Measurements from ENCODE around the gene RSRC1. TPM values are rescaled to one million over a fixed set of nuclear protein-coding genes. Genes with fewer than 3 reads are reported as not detected.

RSRC1 gene
- total RNA-seq, 4 donors from 2014 or later = 22.5 to 41.4 (median 32.9) TPM

DNA sequence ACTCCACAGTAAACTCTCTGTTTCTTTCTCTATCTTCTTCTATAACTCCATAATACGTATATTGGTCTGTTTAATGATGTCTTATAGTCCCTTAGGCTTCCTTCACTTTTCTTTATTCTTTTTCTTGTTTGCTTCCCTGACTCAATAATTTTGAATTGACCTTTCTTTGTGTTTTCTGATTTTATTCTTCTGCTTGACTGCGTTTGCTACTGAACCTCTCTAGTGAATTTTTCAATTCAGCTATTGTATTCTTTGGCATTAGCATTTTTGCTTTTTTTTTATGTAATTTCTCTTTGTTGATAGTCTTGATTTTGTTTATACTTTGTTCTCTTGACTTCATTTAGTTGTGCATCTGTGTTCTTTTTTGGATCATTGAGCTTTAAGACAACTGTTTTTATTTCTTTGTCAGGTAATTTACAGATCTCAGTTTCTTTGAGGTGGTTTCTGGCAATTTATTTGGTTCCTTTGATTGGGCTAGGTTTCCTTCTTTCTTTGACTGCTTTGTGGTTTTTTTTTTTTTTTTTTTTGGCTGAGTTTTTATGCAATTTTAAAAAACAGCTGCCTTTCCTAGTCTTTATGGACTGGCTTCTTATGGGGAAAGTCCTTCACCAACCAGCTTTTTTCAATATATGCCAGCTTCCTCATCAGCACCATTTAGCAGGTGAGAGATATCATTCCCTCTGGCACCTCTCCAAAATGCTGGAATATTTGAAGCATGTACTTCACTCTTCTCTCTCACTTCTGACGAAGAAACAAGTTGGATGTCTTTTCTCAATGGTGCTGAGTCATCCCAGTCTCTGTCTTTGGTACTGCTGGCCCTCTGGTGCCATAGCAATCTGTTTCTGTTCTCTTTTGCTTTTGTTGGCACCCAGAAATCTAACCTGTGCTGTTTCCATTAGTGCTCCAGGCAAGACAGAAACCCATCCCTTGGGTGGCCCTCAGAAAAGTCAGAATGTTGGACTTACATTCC is 17.6 kb downstream of the RSRC1 start:
- 74 to 76% methylated on average over 3 of the region's 3 CpGs for WGBS, 2 donors
- Histone ChIP-seq H3K36me3 (peaks cover 0 to 91% (median 19%) of the 10 kb centered on the region in 3 donors), H3K4me3 (no peak overlapping the region), H3K27ac (no peak overlapping the region), H3K4me1 (no peaks in the 10 kb centered on the region), H3K27me3 (no peaks in the 10 kb centered on the region), H3K9me3 (peaks cover 0 to 25% (median 0%) of the 10 kb centered on the region in 3 donors)
- TF ChIP-seq POLR2A (IDR thresholded peaks at IDR 0.05) = no peak
- TF ChIP-seq, protein P1, sequence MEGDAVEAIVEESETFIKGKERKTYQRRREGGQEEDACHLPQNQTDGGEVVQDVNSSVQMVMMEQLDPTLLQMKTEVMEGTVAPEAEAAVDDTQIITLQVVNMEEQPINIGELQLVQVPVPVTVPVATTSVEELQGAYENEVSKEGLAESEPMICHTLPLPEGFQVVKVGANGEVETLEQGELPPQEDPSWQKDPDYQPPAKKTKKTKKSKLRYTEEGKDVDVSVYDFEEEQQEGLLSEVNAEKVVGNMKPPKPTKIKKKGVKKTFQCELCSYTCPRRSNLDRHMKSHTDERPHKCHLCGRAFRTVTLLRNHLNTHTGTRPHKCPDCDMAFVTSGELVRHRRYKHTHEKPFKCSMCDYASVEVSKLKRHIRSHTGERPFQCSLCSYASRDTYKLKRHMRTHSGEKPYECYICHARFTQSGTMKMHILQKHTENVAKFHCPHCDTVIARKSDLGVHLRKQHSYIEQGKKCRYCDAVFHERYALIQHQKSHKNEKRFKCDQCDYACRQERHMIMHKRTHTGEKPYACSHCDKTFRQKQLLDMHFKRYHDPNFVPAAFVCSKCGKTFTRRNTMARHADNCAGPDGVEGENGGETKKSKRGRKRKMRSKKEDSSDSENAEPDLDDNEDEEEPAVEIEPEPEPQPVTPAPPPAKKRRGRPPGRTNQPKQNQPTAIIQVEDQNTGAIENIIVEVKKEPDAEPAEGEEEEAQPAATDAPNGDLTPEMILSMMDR (IDR thresholded peaks at IDR 0.05) = no peak
- DNase-seq = no peak
- intact Hi-C loops (cut with DNase I) = no loop called here

DNA sequence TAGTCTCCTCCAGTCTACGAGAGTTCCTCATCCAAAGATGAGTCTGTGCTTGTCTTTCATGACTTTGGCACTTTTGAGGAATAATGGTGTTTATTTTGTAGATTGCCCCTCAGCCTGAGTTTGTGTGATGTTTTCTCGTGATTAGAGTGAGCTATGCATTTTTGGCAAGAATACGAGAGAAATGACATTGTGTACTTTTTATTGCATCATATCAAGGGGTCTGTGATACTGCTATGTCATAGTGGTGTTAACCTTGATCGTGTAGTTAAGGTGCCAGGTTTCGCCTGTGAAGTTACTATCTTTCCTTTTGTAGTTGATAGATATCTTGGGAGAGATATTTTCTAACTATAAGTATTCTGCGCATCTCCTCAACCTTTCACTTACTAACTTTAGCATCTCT is 18.9 kb downstream of the RSRC1 start:
- intact Hi-C loops (cut with DNase I) = no loop called here
- Histone ChIP-seq H3K36me3 (peaks cover 0 to 79% (median 14%) of the 10 kb centered on the region in 3 donors), H3K4me3 (no peak overlapping the region), H3K9me3 (peaks cover 0 to 22% (median 0%) of the 10 kb centered on the region in 3 donors), H3K4me1 (no peaks in the 10 kb centered on the region), H3K27ac (no peak overlapping the region), H3K27me3 (no peaks in the 10 kb centered on the region)
- 74 to 76% methylated on average over 6 of the region's 6 CpGs for WGBS, 2 donors
- TF ChIP-seq POLR2A (IDR thresholded peaks at IDR 0.05) = no peak
- TF ChIP-seq, protein P1 (IDR thresholded peaks at IDR 0.05) = no peak
- DNase-seq = no peak

DNA sequence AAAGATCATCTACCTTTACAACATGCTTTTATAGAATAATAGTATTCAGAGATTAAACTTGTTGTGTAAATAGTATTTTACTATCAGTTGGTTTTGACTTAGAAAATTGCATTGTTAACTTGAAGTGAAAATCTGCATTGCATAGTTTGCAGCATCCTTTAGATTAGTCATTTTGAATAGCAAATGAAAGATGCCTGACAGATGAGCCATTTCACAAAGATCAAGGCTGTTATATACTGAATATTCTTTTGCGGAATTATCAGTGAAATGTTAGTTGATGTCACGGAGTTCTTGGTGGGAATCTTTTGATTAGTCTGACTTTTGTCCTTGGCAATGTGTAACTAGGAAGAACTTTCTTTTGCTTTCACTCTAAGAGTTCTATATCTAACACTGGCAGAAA is 24.5 kb downstream of the RSRC1 start:
- no peaks in the 10 kb centered on the region for H3K9me3 ChIP-seq
- peaks cover 0 to 46% (median 4%) of the 10 kb centered on the region in 3 donors for H3K36me3 ChIP-seq
- H3K27ac ChIP-seq = no peak overlapping the region
- no peak for DNase-seq
- 96 to 97% methylated on average over 2 of the region's 2 CpGs for whole genome bisulfite sequencing, 2 donors
- intact Hi-C loops (cut with DNase I) = no loop called here
- TF ChIP-seq, protein P1 (IDR thresholded peaks at IDR 0.05) = no peak
- TF ChIP-seq POLR2A (IDR thresholded peaks at IDR 0.05) = no peak
- H3K4me3 ChIP-seq = no peak overlapping the region
- no peaks in the 10 kb centered on the region for H3K4me1 ChIP-seq
- H3K27me3 ChIP-seq = no peaks in the 10 kb centered on the region

DNA sequence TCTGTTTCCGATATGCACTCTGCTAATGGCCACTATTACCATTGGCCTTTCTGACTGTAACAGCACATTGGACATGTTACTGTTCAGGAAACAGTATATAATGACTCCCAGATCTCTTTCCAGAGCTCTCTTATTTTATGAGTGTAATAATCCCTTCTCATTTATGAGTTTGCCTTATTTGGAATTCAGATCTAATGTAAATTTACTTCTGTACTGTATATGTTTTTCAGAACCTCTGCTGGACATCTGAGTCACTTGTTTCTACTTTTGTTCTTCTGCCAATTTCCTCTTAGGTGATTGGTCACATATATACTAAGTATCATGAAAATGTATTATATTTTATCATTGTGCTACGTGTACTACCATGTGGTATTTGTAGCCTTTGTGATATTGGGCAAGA is 30.5 kb downstream of the RSRC1 start:
- H3K27me3 ChIP-seq = no peaks in the 10 kb centered on the region
- H3K4me1 ChIP-seq = no peaks in the 10 kb centered on the region
- H3K4me3 ChIP-seq = no peak overlapping the region
- H3K9me3 ChIP-seq = no peaks in the 10 kb centered on the region
- WGBS, 2 donors = 82 to 90% methylated on average over 2 of the region's 2 CpGs
- no peak for DNase-seq
- intact Hi-C loops (cut with DNase I) = no loop called here
- TF ChIP-seq, protein P1 (IDR thresholded peaks at IDR 0.05) = no peak
- TF ChIP-seq POLR2A (IDR thresholded peaks at IDR 0.05) = no peak
- no peak overlapping the region for H3K27ac ChIP-seq
- H3K36me3 ChIP-seq = peaks cover 0 to 32% (median 0%) of the 10 kb centered on the region in 3 donors

DNA sequence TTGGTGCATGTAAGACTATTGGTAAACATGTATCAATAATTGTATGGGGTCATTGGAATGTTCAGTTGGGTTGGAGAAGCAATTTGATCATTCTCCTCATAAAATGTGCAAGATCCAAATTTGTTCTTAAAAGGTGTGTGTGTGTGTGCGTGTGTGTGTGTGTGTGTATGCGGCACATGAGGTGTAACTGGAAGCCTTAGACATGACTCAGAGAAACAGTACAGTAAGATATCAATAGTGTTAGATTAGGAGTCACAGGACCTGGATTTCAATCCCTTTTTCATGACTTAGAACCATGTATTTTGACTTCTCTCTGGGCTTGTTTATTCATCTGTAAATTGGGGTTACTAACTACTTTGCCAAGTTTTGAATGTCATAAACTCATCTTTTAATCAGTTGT is 38.3 kb downstream of the RSRC1 start:
- WGBS, 2 donors = 72 to 75% methylated on average over 2 of the region's 2 CpGs
- Histone ChIP-seq H3K4me3 (no peak overlapping the region), H3K4me1 (peaks cover 0 to 8% (median 0%) of the 10 kb centered on the region in 3 donors), H3K9me3 (no peaks in the 10 kb centered on the region), H3K36me3 (no peaks in the 10 kb centered on the region), H3K27ac (no peak overlapping the region), H3K27me3 (no peaks in the 10 kb centered on the region)
- intact Hi-C loops (cut with DNase I) = no loop called here
- DNase-seq = no peak
- no peak for TF ChIP-seq POLR2A (IDR thresholded peaks at IDR 0.05)
- TF ChIP-seq, protein P1 (IDR thresholded peaks at IDR 0.05) = no peak

Data from esophagus squamous epithelium (tissue), 5 donors.